GM10266 (cell line): ENCODE results near the gene SRSF6.
"Not testable (repeated sequence)": the region's sequence is repeated elsewhere in the genome, so short reads cannot be mapped to it uniquely, and the experiment has no call there.

ENCODE experiments used
- DNase-seq: peaks from one replicate; pipeline ENCODE4 v3.0.0; 2012; ENCODE audit errors: extremely low spot score
- CTCF ChIP-seq: IDR thresholded peaks from 2 replicates; pipeline ENCODE4 v1.5.1; 2012; ENCODE audit warnings: mild to moderate bottlenecking, low read depth; ENCODE audit not compliant: control insufficient read depth, insufficient read depth; ENCODE audit errors: missing control alignments

The SRSF6 gene

GRCh38 chr20:43492101-43492500 lies 34.4 kb downstream of the SRSF6 start:
- TF ChIP-seq CTCF = no peak
- DNase-seq = peak; percentile 53

- no peak for TF ChIP-seq CTCF
Observed at GRCh38 chr20:43495388-43495787, 37.7 kb downstream of the SRSF6 start.

GRCh38 chr20:43502021-43502420 lies 44.3 kb downstream of the SRSF6 start:
- DNase-seq = not testable (repeated sequence)

More at GRCh38 chr20:43495388-43495787, 37.7 kb downstream of the SRSF6 start:
- DNase-seq = no peak

DNA sequence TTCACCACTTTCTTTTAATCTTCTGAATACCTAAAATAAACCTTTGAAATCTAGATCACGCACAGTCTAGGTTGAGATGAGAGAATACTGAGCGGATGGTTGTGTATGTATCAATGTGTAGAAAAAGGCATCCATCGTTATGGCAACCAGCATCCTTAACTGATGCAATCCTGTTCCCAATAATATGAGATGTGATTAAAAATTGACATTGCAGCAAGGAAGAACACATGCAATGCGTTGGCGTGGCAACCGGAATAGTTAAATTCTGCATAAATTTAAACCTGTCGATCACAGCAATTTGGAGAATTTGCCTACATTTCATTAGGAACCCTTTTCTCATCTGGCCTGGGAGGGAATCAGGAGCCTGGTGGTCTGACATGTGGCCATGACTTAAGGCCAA lies 48.5 kb downstream of the SRSF6 start:
- no peak for TF ChIP-seq CTCF
- DNase-seq = no peak

DNA sequence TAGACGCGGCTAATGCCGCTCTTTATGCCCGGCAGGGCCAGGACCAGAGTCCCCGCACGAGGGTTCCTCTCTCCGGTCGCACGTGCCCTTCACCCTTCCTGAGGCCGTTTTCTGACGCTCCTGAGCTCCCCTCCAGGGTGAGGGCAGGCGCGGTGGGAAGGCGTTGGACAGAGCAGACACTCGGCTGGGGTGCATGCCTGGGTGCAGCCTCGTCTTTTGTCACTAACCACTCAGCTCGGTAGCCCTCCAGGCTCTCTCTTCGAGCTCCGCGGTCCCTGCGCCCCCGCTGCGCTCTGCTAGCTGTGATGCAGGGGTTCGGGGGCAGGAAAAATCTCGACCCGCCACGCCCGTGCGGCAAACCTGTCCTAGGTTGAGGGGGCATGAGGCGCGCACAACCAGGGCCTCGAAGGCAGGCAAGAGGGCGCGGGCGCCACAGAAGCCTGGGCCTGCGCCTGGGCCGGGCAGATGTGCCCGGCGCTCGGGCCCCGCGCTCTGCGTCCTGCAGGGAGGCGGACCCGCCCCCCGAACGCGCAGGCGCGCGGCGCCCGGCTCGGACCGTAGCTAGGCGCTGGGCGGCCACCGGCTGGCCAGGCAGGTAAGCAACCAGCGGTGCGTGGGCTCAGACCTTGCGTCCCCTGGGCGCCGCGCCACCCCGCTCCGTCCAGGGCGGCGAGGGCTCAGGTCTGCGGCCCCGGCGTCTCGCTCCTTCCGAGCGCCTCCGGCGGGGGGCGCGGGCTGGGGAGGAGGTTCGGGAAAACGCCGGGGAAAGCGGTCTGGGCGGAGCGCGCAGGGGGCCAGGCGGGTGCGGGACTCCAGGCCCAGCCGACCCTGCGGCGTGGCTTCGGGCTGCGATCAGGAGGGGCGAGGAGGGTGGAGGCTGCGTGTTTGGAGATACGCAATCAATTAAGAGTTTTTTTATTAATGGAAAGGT lies 49.7 kb downstream of the SRSF6 start, which contains the start of gene L3MBTL1:
TSS of gene L3MBTL1 (plus strand) at position 548 of the 931 bp plus-strand sequence. CDS start 5,807 bp downstream, outside the sequence.
- DNase-seq = peak; percentile 65
- TF ChIP-seq CTCF = no peak

GRCh38 chr20:43508106-43508505 lies 50.4 kb downstream of the SRSF6 start:
- no peak for TF ChIP-seq CTCF
- DNase-seq = no peak

DNA sequence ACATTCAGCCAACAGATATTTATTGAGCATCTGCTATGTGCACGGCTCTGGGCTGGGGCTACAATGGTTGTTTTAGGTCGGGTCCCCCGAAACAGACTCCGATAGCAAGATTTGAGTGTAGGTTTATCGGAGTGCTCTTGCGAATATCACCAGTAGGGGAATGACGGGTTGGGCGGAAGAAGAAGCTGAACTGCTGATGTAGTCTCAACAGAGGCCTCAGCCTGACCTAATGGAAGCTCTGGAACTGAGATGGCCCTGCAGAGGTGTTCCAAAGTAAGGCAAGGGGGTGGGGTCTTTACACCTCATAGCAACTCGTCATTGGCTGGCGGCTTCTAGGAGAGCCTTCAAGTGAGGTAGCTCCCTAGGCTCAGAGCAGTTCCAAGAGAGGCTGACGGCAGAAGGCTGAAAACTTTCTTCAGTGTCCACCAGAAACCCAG lies 50.9 kb downstream of the SRSF6 start:
- TF ChIP-seq CTCF = no peak
- DNase-seq = no peak
